ENCODE data around the gene PF4V1.

GRCh38 chr4:73895201-73896175 lies 42.4 kb downstream of the PF4V1 start:
- TF ChIP-seq MTA1 (IDR thresholded peaks at IDR 0.05; ENCODE audit: borderline replicate concordance) (no peak), ZMIZ1 (IDR thresholded peaks at IDR 0.05; ENCODE audit: low read depth in 2 of 2, low read length in 2 of 2) (no peak), FOSL1 (tag; conservative IDR thresholded peaks at IDR 0.05) (no peak), HNRNPH1 (optimal IDR thresholded peaks at IDR 0.05; ENCODE audit: low read depth, low read length) (no peak), ATF3 (IDR thresholded peaks at IDR 0.05) (no peak), ATF3 (CRISPR knock-in tag; conservative IDR thresholded peaks at IDR 0.05) (no peak), EHMT2 (IDR thresholded peaks at IDR 0.05) (no peak)
